K562 (cell line): ENCODE results near the gene ATP6V0A4. TPM values are rescaled to one million over a fixed set of nuclear protein-coding genes. Genes with fewer than 3 reads are reported as not detected.

Experiments
- ATAC-seq: fragments of 200-7000 bp; cut with Tn5 transposase; 3 replicates; pipeline ENCODE4 v1.9.1; 2020; ENCODE audit warnings: moderate library complexity
- BruUV-seq: library from RNA; stranded (reverse); fragments of 400-500 nt; replicated peaks from 2 replicates; lab custom pipeline; 2021; lab: Mats Ljungman, UMichigan
- CTCF ChIA-PET: fragments of 300-600 bp; formaldehyde crosslinking; extraction: SDS; loops from one replicate; lab custom pipeline; 2021; ENCODE audit warnings: low intra/inter-chr PET ratio; lab: Yijun Ruan, JAX
- POLR2A ChIA-PET: fragments of 300-600, 350-650 bp; sonication (Branson Sonifier 250); formaldehyde crosslinking; extraction: SDS; loops from one replicate; lab custom pipeline; 2021; ENCODE audit warnings: antibody characterized with exemption, inconsistent platforms; lab: Yijun Ruan, JAX
- DNase-seq, 4 experiments: peaks; one replicate each; pipeline versions ENCODE4 v3.0.0 to v3.0.0-alpha.2; 2011 to 2018; ENCODE audit warnings: low spot score in 3 of 4, mixed read lengths in 3 of 4; ENCODE audit errors: extremely low read depth in 1 of 4
- FAIRE-seq: peaks from 2 replicates; lab custom pipeline; 2011; peaks lifted over from hg19 to GRCh38; lab: Jason Lieb, UNC
- H2AFZ ChIP-seq: 2 replicates; pipeline ENCODE4 v1.6.0; 2011; ENCODE audit warnings: low read depth, low read length, control low read depth, inconsistent platforms
- H3K27ac ChIP-seq: fragments of 200-600 bp; 3 replicates; pipeline ENCODE4 v1.8.0; 2011; ENCODE audit warnings: low read depth, mild to moderate bottlenecking, control low read depth, inconsistent platforms, low read length, moderate library complexity, mixed read lengths; ENCODE audit errors: extremely low read depth
- H3K27me3 ChIP-seq, 2 experiments: fragments of 300-600 bp in 1 of 2; 2 replicates in 1 of 2; 3 replicates in 1 of 2; pipeline versions ENCODE4 v1.6.0 to v1.8.0; 2011; ENCODE audit warnings: inconsistent platforms in 2 of 2, low read length in 2 of 2, mild to moderate bottlenecking in 1 of 2, mixed read lengths in 1 of 2, moderate library complexity in 1 of 2; ENCODE audit not compliant: control insufficient read depth in 2 of 2, insufficient read depth in 2 of 2
- H3K36me3 ChIP-seq: fragments of 300-600 bp; 3 replicates; pipeline ENCODE4 v1.8.0; 2011; ENCODE audit warnings: mild to moderate bottlenecking, low read length, inconsistent platforms; ENCODE audit not compliant: control insufficient read depth, insufficient read depth
- H3K4me1 ChIP-seq, 2 experiments: fragments of 200-600 bp in 1 of 2; replicated peaks in 1 of 2; 2 replicates in 1 of 2; 3 replicates in 1 of 2; pipeline versions ENCODE4 v1.5.1 to v1.8.0; 2011; ENCODE audit warnings: inconsistent platforms in 2 of 2, low read length in 2 of 2, mild to moderate bottlenecking in 1 of 2, mixed read lengths in 1 of 2, moderate library complexity in 1 of 2; ENCODE audit not compliant: control insufficient read depth in 2 of 2, insufficient read depth in 2 of 2
- H3K4me2 ChIP-seq: 2 replicates; pipeline ENCODE4 v1.6.1; 2011; ENCODE audit warnings: low read length, control low read depth, inconsistent platforms, mixed read lengths; ENCODE audit not compliant: insufficient read depth
- H3K4me3 ChIP-seq: fragments of 200-600 bp; sonication (generic), shearing (Covaris generic); 2 replicates; pipeline ENCODE4 v1.5.1; 2016; ENCODE audit warnings: control low read depth, inconsistent platforms
- H3K79me2 ChIP-seq: fragments of 200-600 bp; 3 replicates; pipeline ENCODE4 v1.8.0; 2011; ENCODE audit warnings: low read length, inconsistent platforms; ENCODE audit not compliant: control insufficient read depth, insufficient read depth
- H3K9ac ChIP-seq, 2 experiments: 2 replicates each; pipeline versions ENCODE4 v1.6.0 to v1.6.1; 2011; ENCODE audit warnings: low read depth in 2 of 2, low read length in 2 of 2, control low read depth in 1 of 2, inconsistent platforms in 1 of 2, mild to moderate bottlenecking in 1 of 2, mixed read lengths in 1 of 2; ENCODE audit not compliant: insufficient read depth in 1 of 2
- H3K9me1 ChIP-seq: one replicate; pipeline ENCODE4 v1.6.0; 2011; ENCODE audit warnings: inconsistent platforms, mild to moderate bottlenecking, low read length, moderate library complexity; ENCODE audit not compliant: control insufficient read depth, insufficient read depth
- H3K9me3 ChIP-seq: replicated peaks from 2 replicates; pipeline ENCODE4 v1.5.1; 2011; ENCODE audit warnings: low read depth, low read length, inconsistent platforms; ENCODE audit not compliant: control insufficient read depth, insufficient read depth
- H4K20me1 ChIP-seq: replicated peaks from 2 replicates; pipeline ENCODE4 v1.6.1; 2011; ENCODE audit warnings: low read length, inconsistent platforms, mixed read lengths; ENCODE audit not compliant: control insufficient read depth, insufficient read depth
- BHLHE40 ChIP-seq: IDR thresholded peaks from 2 replicates; pipeline ENCODE4 v1.6.1; 2011; ENCODE audit warnings: low read length, improper control_type of control experiment
- GABPA ChIP-seq: fragments of 200-800 bp; sonication (Bioruptor generic); conservative IDR thresholded peaks from 2 replicates; pipeline ENCODE4 v1.6.1; 2016; ENCODE audit warnings: low read depth, missing genetic modification characterization, missing compliant biosample characterization
- GATAD2B ChIP-seq: fragments of 450-650 bp; IDR thresholded peaks from 2 replicates; pipeline ENCODE4 v1.6.1; 2017; ENCODE audit warnings: mild to moderate bottlenecking, borderline replicate concordance
- HNRNPUL1 ChIP-seq: fragments of 200-400 bp; formaldehyde crosslinking; IDR thresholded peaks from 2 replicates; pipeline ENCODE4 v1.6.1; 2017; ENCODE audit warnings: low read length
- L3MBTL2 ChIP-seq: fragments of 450-650 bp; IDR thresholded peaks from 2 replicates; pipeline ENCODE4 v1.6.1; 2016; ENCODE audit warnings: mild to moderate bottlenecking, moderate library complexity
- PPARD ChIP-seq: fragments of 250-450 bp; sonication (Bioruptor Pico); IDR thresholded peaks from 2 replicates; pipeline ENCODE4 v1.8.0; 2022; ENCODE audit warnings: inconsistent platforms, mild to moderate bottlenecking, moderate library complexity
- RFX7 ChIP-seq: fragments of 250-450 bp; sonication (Bioruptor Pico); IDR thresholded peaks from 2 replicates; pipeline ENCODE4 v1.5.1; 2021; ENCODE audit warnings: mild to moderate bottlenecking
- SAFB ChIP-seq: fragments of 200-400 bp; formaldehyde crosslinking; IDR thresholded peaks from 2 replicates; pipeline ENCODE4 v1.6.1; 2017; ENCODE audit warnings: low read depth, low read length, borderline replicate concordance
- ZNF551 ChIP-seq: fragments of 250-450 bp; sonication (Bioruptor Pico); IDR thresholded peaks from 2 replicates; pipeline ENCODE4 v1.5.0; 2021; ENCODE audit warnings: mild to moderate bottlenecking, moderate library complexity
- WGBS: fragments of 100-300 bp; shearing (Covaris generic); methylation state at CpG from one replicate; pipeline ENCODE4 v1.1.6; 2016; ENCODE audit warnings: low coverage, mixed read lengths; ENCODE audit not compliant: insufficient coverage; ENCODE audit errors: missing lambda C conversion rate; 5-methylcytosine and 5-hydroxymethylcytosine counted together
- in situ Hi-C: fragments of 300-500 bp; cut with MboI; formaldehyde crosslinking; loops from 4 replicates; pipeline ENCODE4 v1.15.0; 2018; ENCODE audit warnings: inconsistent platforms, mixed read lengths
- intact Hi-C: fragments of 100-400 bp; cut with micrococcal nuclease; formaldehyde crosslinking; loops from 2 replicates; pipeline ENCODE4 v1.14.2; 2022
- polyA plus RNA-seq, 8 experiments: library from polyadenylated mRNA; depleted of rRNA in 4 of 8; stranded (reverse) in 5 of 8; unstranded in 3 of 8; fragments of >200 nt; fragmentation: Nextera tagmentation in 2 of 8; fragmentation: Illumina TruSeq in 1 of 8; extraction: Ambion mirVana in 2 of 8; extraction: Trizol in 1 of 8; gene quantifications; 2 replicates each; pipeline versions ENCODE4 v1.2.1 to v1.2.3, GENCODE V29; 2011 to 2014; ENCODE audit warnings: inconsistent platforms in 1 of 8, missing spikeins in 1 of 8
- total RNA-seq, 7 experiments: library from RNA; depleted of rRNA in 6 of 7; stranded (reverse); fragments of >200 nt in 6 of 7; fragmentation: Illumina TruSeq in 2 of 7; extraction: Trizol in 2 of 7; gene quantifications; 2 replicates each; pipeline versions ENCODE4 v1.2.1 to v1.2.3, GENCODE V29; 2011 to 2021; ENCODE audit warnings: low replicate concordance in 1 of 7
- TF ChIP-seq, protein P1 (sequence below): sonication (generic); formaldehyde crosslinking; IDR thresholded peaks from 2 replicates; pipeline ENCODE4 v1.4.0; 2020; ENCODE audit warnings: mild to moderate bottlenecking, missing genetic modification reagents
- TF ChIP-seq, protein P2 (sequence below): sonication (generic); formaldehyde crosslinking; IDR thresholded peaks from 2 replicates; pipeline ENCODE4 v1.8.0; 2022; ENCODE audit warnings: mild to moderate bottlenecking, missing genetic modification reagents
- TF ChIP-seq, protein P3 (sequence below): fragments of 250-450 bp; sonication (Bioruptor Pico); IDR thresholded peaks from 2 replicates; pipeline ENCODE4 v1.5.0; 2020; ENCODE audit warnings: mild to moderate bottlenecking

The ATP6V0A4 gene
- total and polyA plus RNA-seq, 9 of the 15 experiments (the other 6 are each of a cell fraction or from before 2014, with no cell fraction given): 0.03 TPM; not detected in 8

DNA sequence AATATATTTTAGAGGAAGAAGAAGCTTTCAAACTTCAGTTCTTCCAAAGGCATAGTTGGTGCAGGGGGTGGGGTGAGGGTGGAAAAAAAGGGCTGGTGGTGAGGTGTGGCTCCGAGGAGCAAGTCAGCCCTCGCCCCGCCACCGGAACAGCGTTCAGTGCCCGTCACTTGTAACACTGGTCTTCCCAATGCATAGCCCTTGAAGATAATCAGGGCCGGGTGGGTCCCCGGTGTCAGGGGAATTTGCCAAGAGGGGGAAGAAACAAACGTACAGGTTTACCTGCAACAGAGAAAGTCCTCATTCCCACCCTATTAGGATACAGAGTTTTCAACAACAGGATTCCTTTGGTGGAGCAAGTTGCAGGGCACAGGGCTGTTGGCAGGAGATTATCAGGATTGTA, 98.3 kb downstream of the ATP6V0A4 start:
- intact Hi-C loops: no loop called here
- CTCF ChIA-PET: no interaction called here
- H3K4me1 ChIP-seq: no peaks in the 10 kb centered on the region

More for the DNA sequence above, 98.3 kb downstream of the ATP6V0A4 start:
- FAIRE-seq (no peak), ATAC-seq (no peak), DNase-seq (no peak)
- WGBS: 0% methylated on average over 9 of the region's 9 CpGs
- no peak overlapping the region for H3K9ac ChIP-seq
- H3K9me3 ChIP-seq: no peaks in the 10 kb centered on the region
- no peak overlapping the region for H3K4me3 ChIP-seq
- no TSS peak for BruUV-seq
- POLR2A ChIA-PET: no interaction called here
- in situ Hi-C loops: no loop called here
- no peaks in the 10 kb centered on the region for H3K36me3 ChIP-seq
- H3K27ac ChIP-seq: no peak overlapping the region
- H4K20me1 ChIP-seq: no peaks in the 10 kb centered on the region
- no peak overlapping the region for H2AFZ ChIP-seq
- peaks cover 18 to 44% of the 10 kb centered on the region in 2 experiments for H3K27me3 ChIP-seq
- H3K9me1 ChIP-seq: no peaks in the 10 kb centered on the region
- H3K79me2 ChIP-seq: no peaks in the 10 kb centered on the region
- TF ChIP-seq L3MBTL2 (no peak), RFX7 (CRISPR knock-in tag) (no peak), GATAD2B (no peak), PPARD (CRISPR knock-in tag) (no peak), SAFB (no peak), HNRNPUL1 (no peak), ZNF551 (CRISPR knock-in tag) (no peak), BHLHE40 (no peak), GABPA (tag) (no peak)
- TF ChIP-seq, protein P1, sequence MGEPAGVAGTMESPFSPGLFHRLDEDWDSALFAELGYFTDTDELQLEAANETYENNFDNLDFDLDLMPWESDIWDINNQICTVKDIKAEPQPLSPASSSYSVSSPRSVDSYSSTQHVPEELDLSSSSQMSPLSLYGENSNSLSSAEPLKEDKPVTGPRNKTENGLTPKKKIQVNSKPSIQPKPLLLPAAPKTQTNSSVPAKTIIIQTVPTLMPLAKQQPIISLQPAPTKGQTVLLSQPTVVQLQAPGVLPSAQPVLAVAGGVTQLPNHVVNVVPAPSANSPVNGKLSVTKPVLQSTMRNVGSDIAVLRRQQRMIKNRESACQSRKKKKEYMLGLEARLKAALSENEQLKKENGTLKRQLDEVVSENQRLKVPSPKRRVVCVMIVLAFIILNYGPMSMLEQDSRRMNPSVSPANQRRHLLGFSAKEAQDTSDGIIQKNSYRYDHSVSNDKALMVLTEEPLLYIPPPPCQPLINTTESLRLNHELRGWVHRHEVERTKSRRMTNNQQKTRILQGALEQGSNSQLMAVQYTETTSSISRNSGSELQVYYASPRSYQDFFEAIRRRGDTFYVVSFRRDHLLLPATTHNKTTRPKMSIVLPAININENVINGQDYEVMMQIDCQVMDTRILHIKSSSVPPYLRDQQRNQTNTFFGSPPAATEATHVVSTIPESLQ (CRISPR knock-in tag): no peak
- TF ChIP-seq, protein P2, sequence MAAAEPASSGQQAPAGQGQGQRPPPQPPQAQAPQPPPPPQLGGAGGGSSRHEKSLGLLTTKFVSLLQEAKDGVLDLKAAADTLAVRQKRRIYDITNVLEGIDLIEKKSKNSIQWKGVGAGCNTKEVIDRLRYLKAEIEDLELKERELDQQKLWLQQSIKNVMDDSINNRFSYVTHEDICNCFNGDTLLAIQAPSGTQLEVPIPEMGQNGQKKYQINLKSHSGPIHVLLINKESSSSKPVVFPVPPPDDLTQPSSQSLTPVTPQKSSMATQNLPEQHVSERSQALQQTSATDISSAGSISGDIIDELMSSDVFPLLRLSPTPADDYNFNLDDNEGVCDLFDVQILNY (CRISPR knock-in tag): no peak
- TF ChIP-seq, protein P3, sequence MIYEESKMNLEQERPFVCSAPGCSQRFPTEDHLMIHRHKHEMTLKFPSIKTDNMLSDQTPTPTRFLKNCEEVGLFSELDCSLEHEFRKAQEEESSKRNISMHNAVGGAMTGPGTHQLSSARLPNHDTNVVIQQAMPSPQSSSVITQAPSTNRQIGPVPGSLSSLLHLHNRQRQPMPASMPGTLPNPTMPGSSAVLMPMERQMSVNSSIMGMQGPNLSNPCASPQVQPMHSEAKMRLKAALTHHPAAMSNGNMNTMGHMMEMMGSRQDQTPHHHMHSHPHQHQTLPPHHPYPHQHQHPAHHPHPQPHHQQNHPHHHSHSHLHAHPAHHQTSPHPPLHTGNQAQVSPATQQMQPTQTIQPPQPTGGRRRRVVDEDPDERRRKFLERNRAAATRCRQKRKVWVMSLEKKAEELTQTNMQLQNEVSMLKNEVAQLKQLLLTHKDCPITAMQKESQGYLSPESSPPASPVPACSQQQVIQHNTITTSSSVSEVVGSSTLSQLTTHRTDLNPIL (CRISPR knock-in tag): no peak
- no peak overlapping the region for H3K4me2 ChIP-seq
